GM21619 (cell line): ENCODE measurements around the gene MASP1.

ENCODE experiments used
- ATAC-seq: cut with Tn5 transposase; IDR thresholded peaks from one replicate; pipeline ENCODE4 v1.9.1; 2021; ENCODE audit not compliant: unreplicated experiment

The MASP1 gene

GRCh38 chr3:187191271-187191670 is 100.3 kb downstream of the MASP1 start:
- no peak for ATAC-seq

GRCh38 chr3:187188931-187189330 is 102.6 kb downstream of the MASP1 start:
- no peak for ATAC-seq

GRCh38 chr3:187186801-187187421 is 104.6 kb downstream of the MASP1 start:
- peak; percentile 45 for ATAC-seq

- peak; percentile 31 for ATAC-seq
These were observed 105.2 kb downstream of the MASP1 start for GRCh38 chr3:187186375-187186774.

GRCh38 chr3:187185759-187186158 is 105.8 kb downstream of the MASP1 start:
- ATAC-seq, result no peak
